Stimulated activated CD4-positive, alpha-beta T cell treated with anti-CD3 and anti-CD28 coated beads, Interleukin-4, amount 100 ng/mL, for 24 hours (primary cell): ENCODE results near the gene C3orf52.

Source experiments
- DNase-seq: peaks from one replicate; pipeline ENCODE4 v3.0.0-alpha.2; 2020

C3orf52 gene

GRCh38 chr3:112119962-112120836 is 34.0 kb downstream of the C3orf52 start:
- no peak for DNase-seq

DNA sequence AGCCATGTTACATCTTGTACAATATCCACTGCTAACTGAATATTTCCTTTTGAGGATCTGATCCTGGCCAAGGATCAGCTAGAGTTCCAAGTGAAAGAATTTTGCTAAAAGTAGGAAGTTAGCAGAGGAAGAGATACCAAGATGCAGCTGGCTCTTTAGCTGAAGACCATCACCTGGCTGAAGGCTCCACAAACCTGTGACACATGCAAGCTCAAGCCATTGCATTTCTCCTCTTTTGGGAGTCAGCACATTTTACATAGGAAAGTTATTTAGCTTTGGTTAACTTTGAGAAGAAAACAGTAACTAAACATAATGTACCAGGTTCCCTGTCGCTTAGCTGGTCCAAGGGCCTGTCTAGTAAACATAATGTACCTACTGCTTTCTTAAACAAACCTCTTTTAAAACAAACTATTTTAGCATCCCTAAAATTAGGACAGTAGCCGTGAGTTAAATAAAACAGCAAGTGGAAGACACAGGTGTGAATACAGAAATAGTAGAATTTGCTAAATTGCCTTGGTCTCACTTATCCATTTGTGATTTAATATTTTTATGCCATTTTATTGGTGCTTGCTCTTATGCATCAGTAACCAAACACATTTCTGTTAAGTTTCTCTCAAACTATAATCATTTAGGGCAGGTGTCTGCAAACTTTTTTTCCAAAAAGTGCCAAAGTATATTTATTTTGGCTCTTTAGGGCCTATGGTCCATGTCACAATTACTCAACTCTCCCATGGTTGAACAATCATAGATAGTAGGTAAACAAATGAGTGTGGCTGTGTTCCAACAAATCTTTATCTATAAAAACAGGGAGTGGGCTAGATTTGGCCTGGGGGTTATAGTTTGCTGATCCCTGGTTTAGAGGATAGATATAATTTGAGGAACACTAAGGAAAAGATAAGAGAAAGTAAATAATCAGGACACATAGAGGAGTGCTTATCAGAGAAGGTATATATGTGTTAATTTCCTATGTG is 35.7 kb downstream of the C3orf52 start:
- DNase-seq, result no peak

DNA sequence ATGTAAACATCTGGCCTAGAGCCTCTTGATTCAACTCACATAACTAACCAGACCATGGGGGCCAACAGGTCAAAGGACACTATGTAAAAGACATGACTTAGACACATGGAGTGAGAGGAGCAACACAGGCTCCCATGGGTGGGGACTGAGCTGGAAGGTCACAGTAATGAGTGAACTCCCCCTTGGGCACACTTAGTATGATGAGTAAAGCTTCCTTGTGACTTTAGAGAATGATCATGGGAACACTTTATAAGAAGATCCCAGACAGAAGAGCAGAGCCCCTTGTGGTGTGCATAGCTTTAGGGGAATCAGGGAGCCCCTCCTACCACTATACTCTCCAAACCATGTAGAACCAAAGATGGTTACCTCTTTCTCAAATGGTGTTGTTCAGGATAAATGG is 36.7 kb downstream of the C3orf52 start:
- DNase-seq, result no peak

DNA sequence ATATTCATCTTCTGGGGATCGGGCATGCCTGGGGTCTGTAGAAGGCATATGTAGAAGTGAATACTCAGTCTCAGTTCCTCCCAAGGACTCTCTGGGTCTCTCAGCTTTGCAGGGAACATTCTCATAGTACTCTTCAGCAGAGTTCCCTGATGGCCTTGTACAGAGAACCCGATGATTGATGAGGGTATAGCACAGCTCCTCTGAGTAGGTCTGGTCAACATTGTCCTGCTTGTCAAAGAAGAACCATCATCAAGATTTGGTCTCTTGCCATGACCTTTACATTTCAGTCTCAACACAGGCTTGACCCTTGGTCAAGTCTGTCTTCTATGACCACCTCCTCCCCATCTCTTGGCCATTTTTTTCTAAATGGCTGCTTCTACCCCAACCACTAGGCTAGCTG is 37.4 kb downstream of the C3orf52 start:
- no peak for DNase-seq

GRCh38 chr3:112124907-112125607 is 38.9 kb downstream of the C3orf52 start:
- DNase-seq, result no peak

DNA sequence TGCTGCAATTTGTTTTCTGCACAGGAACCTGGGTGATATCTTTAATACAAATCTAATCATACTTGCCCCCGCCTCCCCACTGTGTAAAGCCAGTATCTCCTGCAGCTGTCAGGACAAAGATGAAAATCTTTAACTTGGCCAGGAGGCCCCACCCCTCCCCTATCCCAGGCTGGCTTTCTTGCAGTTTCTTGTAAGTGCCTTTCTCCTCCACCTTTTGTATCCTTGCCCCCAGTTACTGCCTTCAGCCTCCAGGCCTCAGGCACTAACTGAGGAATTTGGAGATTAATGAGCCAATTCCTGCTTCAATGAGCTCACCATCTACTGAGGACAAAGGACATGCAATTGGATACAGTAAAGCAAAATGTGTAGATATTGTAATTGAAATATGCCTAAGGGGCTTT is 40.3 kb downstream of the C3orf52 start:
- DNase-seq, result no peak

- DNase-seq, result no peak
Measured at GRCh38 chr3:112127522-112128494, 41.6 kb downstream of the C3orf52 start.

DNA sequence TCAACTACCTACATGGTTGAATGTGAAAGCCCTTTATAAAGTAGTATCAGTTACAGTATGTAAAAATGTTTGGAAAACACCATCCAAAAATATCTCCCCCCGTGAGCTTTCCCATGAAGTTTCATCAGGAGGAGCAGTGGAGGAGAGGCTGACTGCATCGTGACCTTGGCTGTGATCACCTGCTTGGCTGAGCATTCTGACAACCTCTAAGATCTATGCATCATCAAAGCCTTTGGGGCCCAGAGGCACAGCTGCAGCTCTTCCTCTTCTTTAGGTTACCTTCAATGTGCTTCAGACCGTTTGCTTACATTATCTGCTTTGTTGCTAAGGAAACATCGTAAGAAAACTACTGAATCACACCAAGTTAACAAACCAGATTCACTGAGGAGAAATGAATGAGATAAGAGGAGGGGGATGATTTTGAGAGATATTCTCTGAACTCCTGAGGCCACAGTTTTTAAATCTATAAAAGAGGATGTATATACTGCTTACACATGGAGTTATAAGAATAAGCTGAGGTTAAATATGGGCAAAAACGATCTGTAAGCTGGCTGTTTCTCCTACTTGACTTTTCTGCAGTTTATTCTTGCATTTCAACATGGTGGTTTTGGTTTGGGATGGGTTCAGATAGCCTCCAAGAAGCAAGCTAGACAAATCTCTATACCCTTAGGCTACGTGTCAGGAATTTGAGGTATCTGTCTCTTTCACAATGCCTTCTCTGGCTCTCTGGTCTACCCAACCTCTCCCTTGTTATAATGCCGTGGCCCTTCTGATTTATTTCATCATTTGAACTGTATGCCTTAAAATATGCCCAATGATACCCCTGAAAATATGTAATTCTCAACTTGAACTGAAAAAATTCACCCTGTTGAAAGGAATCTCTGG is 42.9 kb downstream of the C3orf52 start:
- DNase-seq, result peak; percentile 59

GRCh38 chr3:112129925-112130637 is 43.9 kb downstream of the C3orf52 start:
- DNase-seq, result no peak

- DNase-seq, result no peak
Measured at GRCh38 chr3:112130638-112130993, 44.4 kb downstream of the C3orf52 start.

GRCh38 chr3:112131111-112131510 is 44.9 kb downstream of the C3orf52 start:
- DNase-seq, result no peak

DNA sequence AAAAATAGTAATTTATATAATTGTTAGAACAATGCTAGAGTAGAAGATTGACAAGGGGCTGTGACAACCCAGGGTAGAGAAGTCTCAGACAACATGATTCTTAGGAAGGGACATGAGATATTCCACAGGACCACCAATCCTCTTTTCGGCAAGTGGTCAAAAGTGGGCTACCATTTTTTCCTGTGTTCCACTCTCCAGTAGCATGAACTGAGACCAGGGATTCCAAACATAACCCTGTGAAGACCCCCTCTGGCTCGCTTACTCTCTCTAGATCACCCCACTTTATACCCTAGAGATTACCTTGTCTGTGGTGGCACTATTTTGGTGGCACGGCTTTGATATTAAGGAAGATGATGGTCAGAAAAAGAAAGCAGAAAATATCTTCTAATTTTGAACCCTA is 45.9 kb downstream of the C3orf52 start:
- DNase-seq, result no peak

- DNase-seq, result no peak
Measured at GRCh38 chr3:112132554-112132953, 46.4 kb downstream of the C3orf52 start.

DNA sequence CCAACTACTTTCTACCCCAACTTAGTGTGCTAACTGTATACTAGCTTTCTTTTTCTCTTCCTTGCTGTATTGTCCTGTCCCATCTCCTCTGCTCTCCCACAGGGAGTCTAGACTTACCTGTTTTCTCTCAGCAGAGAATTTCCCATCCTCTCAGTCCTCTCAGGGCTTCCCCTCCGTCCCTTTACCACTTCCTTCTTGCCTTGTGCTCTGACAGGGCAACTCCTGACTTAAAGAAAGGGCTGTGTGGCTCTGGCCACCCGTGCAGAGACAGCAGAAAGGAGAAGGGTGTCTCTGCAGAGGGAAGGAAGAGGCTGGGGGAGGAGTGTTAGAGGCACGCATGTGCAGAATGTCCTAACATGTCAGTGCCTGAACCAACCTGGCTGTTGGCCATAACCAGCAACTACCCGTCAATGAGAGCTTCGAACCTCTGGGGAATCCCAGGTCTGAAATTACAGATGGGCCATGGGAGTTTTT is 46.8 kb downstream of the C3orf52 start, which contains the start of gene GCSAM:
Gene GCSAM (minus strand): TSS at position 274 of the 474 bp plus-strand sequence. CDS start 128 bp downstream, at position 146.
- DNase-seq, result peak; percentile 68

DNA sequence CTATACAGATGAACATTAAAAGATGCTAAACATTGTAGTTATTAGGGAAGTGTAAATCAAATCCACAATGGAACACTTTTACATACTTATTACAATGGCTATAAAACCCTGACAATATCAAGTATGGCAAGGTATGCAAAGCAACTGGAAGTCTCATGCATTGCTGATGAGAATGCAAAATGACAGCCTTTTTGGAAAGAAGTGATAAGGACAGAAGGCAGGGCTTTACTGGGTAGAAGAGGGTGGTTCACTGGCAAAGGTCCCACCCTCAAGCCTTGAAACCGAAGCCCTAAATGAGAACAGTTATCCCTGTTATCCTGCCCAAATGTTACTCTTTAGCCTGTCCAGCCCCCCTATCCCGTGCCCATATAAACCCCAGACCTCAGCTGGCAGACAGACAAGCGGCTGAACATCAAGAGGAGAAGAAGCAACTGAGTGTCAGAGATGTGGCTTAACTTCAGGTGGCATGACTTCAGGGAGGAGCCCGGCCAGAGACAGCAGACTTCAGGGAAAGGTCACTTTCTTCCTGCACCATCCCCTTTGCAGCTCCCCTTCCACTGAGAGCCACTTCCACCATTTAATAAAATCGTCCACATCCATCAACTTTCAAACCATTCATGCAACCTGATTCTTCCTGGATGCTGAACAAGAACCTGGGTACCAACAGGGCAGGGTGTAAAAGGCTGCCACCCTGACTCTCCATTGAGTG is 47.6 kb downstream of the C3orf52 start:
- no peak for DNase-seq

DNA sequence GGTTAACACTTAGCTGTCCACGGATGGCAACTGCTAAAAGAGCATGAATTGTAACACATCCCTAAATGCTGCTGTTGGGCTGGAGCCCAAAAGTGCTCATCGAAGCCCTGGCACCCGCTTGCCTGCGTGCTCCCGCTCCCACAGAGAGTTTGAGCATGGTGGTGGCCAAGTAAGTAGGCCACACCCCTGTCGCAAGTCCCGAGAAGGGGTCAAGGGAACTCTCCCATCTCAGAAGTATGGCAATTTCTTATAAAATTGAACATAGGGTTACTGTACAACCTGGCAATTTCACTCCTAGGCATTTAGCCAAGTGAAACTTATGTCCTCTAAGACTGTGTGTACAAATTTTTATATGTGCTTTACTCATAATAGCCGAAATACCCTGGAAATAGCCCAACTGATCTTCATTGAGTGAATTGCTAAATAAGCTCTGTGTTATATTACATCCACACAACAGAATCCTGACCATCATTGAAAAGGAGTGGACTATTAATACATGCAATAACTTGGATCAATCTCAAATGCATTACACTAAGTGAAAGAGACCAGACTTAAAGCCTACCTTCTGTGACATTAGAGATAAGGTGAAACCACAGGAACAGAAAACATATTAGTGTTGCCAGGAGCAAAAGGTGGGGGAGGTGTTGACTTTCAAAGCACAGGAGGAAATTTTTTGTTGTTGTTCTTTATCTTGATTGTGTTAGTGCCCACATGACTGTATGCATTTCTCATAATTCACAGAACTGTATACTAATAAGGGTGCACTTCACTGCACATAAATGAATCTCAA is 48.3 kb downstream of the C3orf52 start:
- no peak for DNase-seq

GRCh38 chr3:112136046-112136445 is 49.9 kb downstream of the C3orf52 start:
- DNase-seq, result no peak

- peak; percentile 51 for DNase-seq
Measured at GRCh38 chr3:112136959-112137693, 50.9 kb downstream of the C3orf52 start.
